Measurements from ENCODE around the gene TM2D3. TPM values are rescaled to one million over a fixed set of nuclear protein-coding genes. Genes with fewer than 3 reads are reported as not detected.

TM2D3 gene
- total and polyA plus RNA-seq, 4 donors: 22.0 to 44.1 (median 37.9) TPM

GRCh38 chr15:101660005-101660404, 7.8 kb upstream of the TM2D3 start:
- H3K9ac ChIP-seq (ENCODE audit: low read depth in 1 of 2, low read length in 2 of 2): no peak overlapping the region
- no peaks in the 10 kb centered on the region for H3K27me3 ChIP-seq (ENCODE audit: control insufficient read depth in 4 of 4, insufficient read depth in 4 of 4, low read length in 3 of 4)
- H3K27ac ChIP-seq (ENCODE audit: low read depth in 1 of 2, low read length in 2 of 2): no peak overlapping the region
- H3K36me3 ChIP-seq (ENCODE audit: control insufficient read depth in 4 of 4, insufficient read depth in 3 of 4, low read depth in 1 of 4, low read length in 3 of 4): peaks cover 2 to 10% (median 5%) of the 10 kb centered on the region in 4 donors
- H3K4me1 ChIP-seq (ENCODE audit: control insufficient read depth in 4 of 4, insufficient read depth in 4 of 4, low read length in 3 of 4): peaks cover 0 to 2% (median 0%) of the 10 kb centered on the region in 4 donors
- TF ChIP-seq SP1 (IDR thresholded peaks at IDR 0.05) (no peak), GABPA (IDR thresholded peaks at IDR 0.05 in 1 of 2, conservative IDR thresholded peaks at IDR 0.05 in 1 of 2) (no peak), YY1 (IDR thresholded peaks at IDR 0.05) (no peak), FOXA2 (IDR thresholded peaks at IDR 0.05) (no peak), EGR1 (IDR thresholded peaks at IDR 0.05; ENCODE audit: low read depth in 2 of 2) (no peak), FOXA1 (IDR thresholded peaks at IDR 0.05) (no peak), REST (IDR thresholded peaks at IDR 0.05) (no peak), CTCF (IDR thresholded peaks at IDR 0.05; ENCODE audit: low read depth, low read length, missing input control) (no peak), HNF4G (IDR thresholded peaks at IDR 0.05) (no peak), RXRA (IDR thresholded peaks at IDR 0.05) (no peak), ZBTB33 (IDR thresholded peaks at IDR 0.05) (no peak), MAX (IDR thresholded peaks at IDR 0.05) (no peak), JUND (IDR thresholded peaks at IDR 0.05) (no peak), ATF3 (IDR thresholded peaks at IDR 0.05) (no peak)
- no peak for DNase-seq (ENCODE audit: low spot score)
- H3K9me3 ChIP-seq (ENCODE audit: control insufficient read depth in 4 of 4, low read length in 3 of 4): no peaks in the 10 kb centered on the region
- WGBS: 98% methylated on average over 2 of the region's 2 CpGs
- H3K4me3 ChIP-seq (ENCODE audit: low read depth in 1 of 3, low read length in 3 of 3): no peak overlapping the region
